Activated CD8-positive, alpha-beta T cell treated with anti-CD3 and anti-CD28 coated beads, Interleukin-2, amount 10 ng/mL, durations not matched to agents 7 days and 5 days (primary cell): Measurements from ENCODE around the gene PHTF1. TPM values are rescaled to one million over a fixed set of nuclear protein-coding genes. Genes with fewer than 3 reads are reported as not detected.

Experiments used
- ATAC-seq: fragments of 150-1000 bp; cut with Tn5 transposase; one replicate; pipeline ENCODE4 v1.10.0; 2021; ENCODE audit warnings: moderate library complexity
- CTCF ChIA-PET: fragments of 350-600 bp; sonication (Branson Sonifier 250); formaldehyde crosslinking; loops from one replicate; lab custom pipeline; 2021; ENCODE audit warnings: antibody characterized with exemption; lab: Charles Lee
- POLR2A ChIA-PET: fragments of 350-600 bp; sonication (Branson Sonifier 250); formaldehyde crosslinking; loops from one replicate; lab custom pipeline; 2021; ENCODE audit warnings: antibody characterized with exemption; lab: Charles Lee
- DNase-seq: peaks from one replicate; pipeline ENCODE4 v3.0.0-alpha.2; 2020
- H3K27ac Mint-ChIP-seq: one replicate; pipeline ENCODE4 v1.8.0; 2021; ENCODE audit warnings: mild to moderate bottlenecking, mixed read lengths
- H3K27me3 Mint-ChIP-seq: one replicate; pipeline ENCODE4 v1.8.0; 2021; ENCODE audit warnings: low read depth, mixed read lengths
- H3K36me3 Mint-ChIP-seq: one replicate; pipeline ENCODE4 v1.8.0; 2021; ENCODE audit warnings: low read depth, mixed read lengths
- H3K4me1 Mint-ChIP-seq: one replicate; pipeline ENCODE4 v1.8.0; 2021; ENCODE audit warnings: low read depth, mixed read lengths
- H3K4me3 Mint-ChIP-seq: one replicate; pipeline ENCODE4 v1.8.0; 2021; ENCODE audit warnings: mild to moderate bottlenecking, mixed read lengths
- H3K9me3 Mint-ChIP-seq: one replicate; pipeline ENCODE4 v1.8.0; 2022; ENCODE audit warnings: mixed read lengths; ENCODE audit not compliant: insufficient read depth
- total RNA-seq, 2 experiments: library from RNA; stranded (reverse); gene quantifications; one replicate each; pipeline ENCODE4 v1.2.3, GENCODE V29; 2021

Gene PHTF1
- total RNA-seq, 2 experiments from 2014 or later = 24.8 to 25.2 TPM

DNA sequence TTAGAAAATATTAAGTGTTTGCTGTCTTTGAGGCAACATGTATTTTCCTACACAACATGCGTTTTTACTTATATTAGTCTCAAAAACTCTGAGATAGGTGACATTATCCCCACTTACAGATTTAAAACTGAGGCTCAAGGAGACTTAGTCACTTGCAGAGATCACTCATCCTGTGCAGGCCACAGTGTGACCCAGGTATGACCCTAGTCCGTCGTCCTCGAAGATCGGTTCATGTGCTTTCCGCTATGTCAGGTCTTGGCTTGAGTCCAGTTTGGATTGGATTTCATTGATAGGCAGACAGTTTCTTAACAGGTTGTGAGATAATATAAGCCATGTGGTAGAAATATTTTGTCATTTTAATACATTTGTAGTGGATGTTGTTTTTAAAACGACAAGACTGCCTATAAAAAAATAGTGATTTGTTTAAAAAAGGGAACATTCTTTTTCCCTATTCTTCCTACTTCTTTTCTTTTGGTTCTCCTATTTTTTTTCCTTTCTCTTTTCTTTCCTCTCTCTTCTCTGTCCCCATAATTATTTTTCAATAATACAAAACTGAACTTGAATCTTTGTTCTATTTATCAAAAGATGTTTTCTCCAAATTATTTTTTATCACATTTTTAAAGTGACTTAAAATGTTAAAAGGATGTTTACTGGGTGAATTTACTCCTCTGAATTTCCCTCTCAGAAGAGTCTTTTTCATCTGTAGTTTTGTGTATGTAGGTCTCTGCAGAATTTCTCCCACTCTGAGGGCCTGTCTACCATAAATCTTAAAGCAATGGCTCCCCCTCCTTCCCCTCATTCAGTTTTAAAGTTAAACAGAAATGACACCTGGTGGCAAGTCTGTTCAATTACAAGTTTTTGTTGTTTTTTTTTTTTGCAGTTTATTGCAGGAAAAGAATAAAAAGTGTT, 81.8 kb downstream of the PHTF1 start:
- DNase-seq = no peak
- no peaks in the 10 kb centered on the region for H3K4me1 Mint-ChIP-seq
- H3K27ac Mint-ChIP-seq = no peak overlapping the region
- H3K27me3 Mint-ChIP-seq = peaks cover 2% of the 10 kb centered on the region
- CTCF ChIA-PET = interaction anchor here (1.1 to 4.3 kb wide), 2 partner anchors 536 to 540 kb away, joined by 3 to 36 read pairs; no protein-coding TSS in a partner anchor
- POLR2A ChIA-PET = no interaction called here
- no peaks in the 10 kb centered on the region for H3K36me3 Mint-ChIP-seq
- H3K9me3 Mint-ChIP-seq = no peaks in the 10 kb centered on the region
- no peak for ATAC-seq
- H3K4me3 Mint-ChIP-seq = no peak overlapping the region

GRCh38 chr1:113676524-113676923, 82.8 kb downstream of the PHTF1 start:
- no peak overlapping the region for H3K4me3 Mint-ChIP-seq
- no peak overlapping the region for H3K27ac Mint-ChIP-seq
- H3K9me3 Mint-ChIP-seq = no peaks in the 10 kb centered on the region
- peaks cover 2% of the 10 kb centered on the region for H3K27me3 Mint-ChIP-seq
- POLR2A ChIA-PET = no interaction called here
- CTCF ChIA-PET = interaction anchor here (0.6 to 4.3 kb wide), 5 partner anchors 12 to 961 kb away, joined by 3 to 36 read pairs (median 3); partner anchors contain the start of genes LRIG2 and PPM1J
- ATAC-seq (no peak), DNase-seq (no peak)
- H3K36me3 Mint-ChIP-seq = no peaks in the 10 kb centered on the region
- no peaks in the 10 kb centered on the region for H3K4me1 Mint-ChIP-seq

DNA sequence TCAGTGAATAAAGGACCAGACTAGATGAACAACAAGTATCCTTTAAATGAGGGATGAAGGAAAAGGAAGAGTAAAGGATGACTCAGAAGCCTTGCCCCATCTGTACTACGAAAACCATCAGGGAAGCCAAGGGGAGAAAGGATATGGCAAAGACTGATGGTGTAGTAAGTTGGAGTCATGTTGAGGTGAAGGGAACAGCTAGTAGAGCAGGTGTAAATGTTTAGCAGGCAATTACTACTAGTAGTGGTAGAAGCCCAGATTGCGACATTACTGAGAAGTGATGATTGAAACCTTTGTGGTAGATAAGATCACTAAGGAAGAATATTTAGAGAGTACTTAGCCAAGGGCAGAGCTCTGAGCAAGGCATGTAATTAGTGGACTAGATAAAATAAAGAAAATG, 84.0 kb downstream of the PHTF1 start:
- Mint-ChIP-seq H3K4me1 (no peaks in the 10 kb centered on the region), H3K36me3 (no peaks in the 10 kb centered on the region), H3K9me3 (no peaks in the 10 kb centered on the region), H3K4me3 (no peak overlapping the region), H3K27me3 (peaks cover 2% of the 10 kb centered on the region), H3K27ac (no peak overlapping the region)
- ATAC-seq = no peak
- DNase-seq = no peak
- ChIA-PET CTCF (interaction anchor here (1.5 to 4.3 kb wide), 2 partner anchors 534 to 867 kb away, joined by 3 to 36 read pairs; no protein-coding TSS in a partner anchor), POLR2A (no interaction called here)

DNA sequence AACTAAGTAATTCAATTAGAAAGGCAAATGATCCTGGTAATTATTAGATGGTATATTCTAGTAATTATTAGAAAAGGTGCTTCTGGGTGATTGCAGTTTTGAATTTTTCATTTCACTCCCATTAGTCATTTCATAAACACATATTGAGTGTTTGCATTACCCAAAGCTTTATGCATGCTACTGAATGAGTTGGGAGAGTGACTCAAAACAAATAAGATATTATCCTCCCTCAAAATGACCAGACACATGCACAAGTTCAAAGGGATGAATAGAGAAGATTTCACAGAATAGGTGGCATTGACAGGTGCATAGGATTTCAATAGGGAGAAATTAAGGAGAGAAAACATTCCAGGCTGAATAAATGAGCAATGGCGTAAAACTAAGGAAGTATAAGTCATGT, 84.7 kb downstream of the PHTF1 start:
- ATAC-seq (no peak), DNase-seq (no peak)
- POLR2A ChIA-PET = no interaction called here
- CTCF ChIA-PET = interaction anchor here (1.5 kb wide), 1 partner anchor 866 kb away, joined by 3 read pairs; no protein-coding TSS in a partner anchor
- no peak overlapping the region for H3K27ac Mint-ChIP-seq
- no peaks in the 10 kb centered on the region for H3K9me3 Mint-ChIP-seq
- H3K36me3 Mint-ChIP-seq = no peaks in the 10 kb centered on the region
- H3K4me3 Mint-ChIP-seq = no peak overlapping the region
- no peaks in the 10 kb centered on the region for H3K4me1 Mint-ChIP-seq
- peaks cover 2% of the 10 kb centered on the region for H3K27me3 Mint-ChIP-seq

GRCh38 chr1:113672491-113672890, 86.8 kb downstream of the PHTF1 start:
- Mint-ChIP-seq H3K4me1 (no peaks in the 10 kb centered on the region), H3K27ac (no peak overlapping the region), H3K36me3 (no peaks in the 10 kb centered on the region), H3K9me3 (no peaks in the 10 kb centered on the region), H3K4me3 (no peak overlapping the region), H3K27me3 (no peaks in the 10 kb centered on the region)
- CTCF ChIA-PET = no interaction called here
- no peak for ATAC-seq
- no peak for DNase-seq
- POLR2A ChIA-PET = no interaction called here

DNA sequence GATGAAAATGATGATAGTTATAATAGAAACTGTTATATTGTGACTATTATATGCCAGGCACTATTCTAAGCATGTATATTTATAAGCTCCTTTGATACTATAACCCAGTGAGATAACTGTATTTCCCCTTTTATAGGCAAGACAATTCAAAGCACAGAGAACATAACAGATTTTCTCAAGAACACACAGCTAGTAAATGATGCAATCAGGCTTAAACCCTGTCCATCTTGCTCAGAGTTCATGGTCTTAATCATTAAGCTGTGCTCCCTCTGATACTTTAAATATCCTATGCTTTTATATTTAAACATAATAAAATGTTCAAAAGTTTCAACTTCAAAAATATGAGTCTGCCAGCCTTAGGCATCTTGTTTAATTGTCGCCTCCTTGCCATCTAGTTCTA, 88.6 kb downstream of the PHTF1 start:
- CTCF ChIA-PET = interaction anchor here (1.4 kb wide), 3 partner anchors 530 to 954 kb away, joined by 3 to 6 read pairs (median 4); no protein-coding TSS in a partner anchor
- no peaks in the 10 kb centered on the region for H3K4me1 Mint-ChIP-seq
- no peaks in the 10 kb centered on the region for H3K27me3 Mint-ChIP-seq
- no peak for ATAC-seq
- no peak for DNase-seq
- no peaks in the 10 kb centered on the region for H3K36me3 Mint-ChIP-seq
- H3K4me3 Mint-ChIP-seq = no peak overlapping the region
- POLR2A ChIA-PET = no interaction called here
- H3K27ac Mint-ChIP-seq = no peak overlapping the region
- no peaks in the 10 kb centered on the region for H3K9me3 Mint-ChIP-seq

DNA sequence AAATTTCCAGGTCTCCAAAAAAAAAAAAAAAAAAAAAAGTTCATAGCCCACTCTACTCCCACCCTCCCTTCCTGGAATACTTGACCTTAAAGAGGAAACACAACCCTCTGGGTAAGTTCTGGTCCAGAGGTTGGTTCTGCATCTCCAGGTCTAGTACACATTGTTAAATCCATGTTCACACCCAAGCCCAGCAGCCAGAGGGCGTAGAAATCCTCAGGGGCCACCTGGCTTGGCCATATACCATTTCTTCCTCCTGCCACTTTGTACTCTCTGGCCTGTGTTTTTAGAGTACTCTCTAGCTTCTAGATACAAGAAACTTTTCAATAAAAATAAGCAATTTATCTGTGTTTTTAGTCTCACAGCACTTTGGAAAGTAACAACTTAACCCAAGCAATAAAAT, 89.3 kb downstream of the PHTF1 start:
- CTCF ChIA-PET = interaction anchor here (1.4 kb wide), 3 partner anchors 530 to 954 kb away, joined by 3 to 6 read pairs (median 4); no protein-coding TSS in a partner anchor
- POLR2A ChIA-PET = no interaction called here
- H3K9me3 Mint-ChIP-seq = no peaks in the 10 kb centered on the region
- no peaks in the 10 kb centered on the region for H3K4me1 Mint-ChIP-seq
- H3K27ac Mint-ChIP-seq = no peak overlapping the region
- H3K27me3 Mint-ChIP-seq = no peaks in the 10 kb centered on the region
- H3K36me3 Mint-ChIP-seq = no peaks in the 10 kb centered on the region
- DNase-seq (no peak), ATAC-seq (no peak)
- no peak overlapping the region for H3K4me3 Mint-ChIP-seq

GRCh38 chr1:113666126-113666525, 93.2 kb downstream of the PHTF1 start:
- ChIA-PET CTCF (no interaction called here), POLR2A (no interaction called here)
- no peak for DNase-seq
- no peak for ATAC-seq
- no peaks in the 10 kb centered on the region for H3K9me3 Mint-ChIP-seq
- H3K4me1 Mint-ChIP-seq = no peaks in the 10 kb centered on the region
- no peaks in the 10 kb centered on the region for H3K27me3 Mint-ChIP-seq
- H3K27ac Mint-ChIP-seq = no peak overlapping the region
- H3K4me3 Mint-ChIP-seq = no peak overlapping the region
- no peaks in the 10 kb centered on the region for H3K36me3 Mint-ChIP-seq

DNA sequence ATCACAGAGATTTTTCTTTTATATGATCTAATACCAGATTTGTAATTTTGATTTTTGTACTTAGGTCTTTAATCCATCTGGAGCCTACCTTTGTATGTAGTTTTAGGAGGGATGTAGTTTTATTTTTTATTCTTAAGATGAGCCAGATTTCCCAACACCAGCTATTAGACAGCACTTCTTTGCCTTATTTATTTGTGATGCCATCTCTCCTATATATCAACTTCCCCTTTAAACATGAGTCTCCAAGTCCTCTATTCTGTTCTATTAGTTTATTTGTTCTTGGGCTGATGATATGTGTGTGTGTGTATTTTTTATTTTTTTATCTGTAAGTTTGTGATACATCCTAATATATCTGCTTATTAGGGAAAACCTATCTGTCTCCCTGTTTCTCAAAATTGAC, 94.2 kb downstream of the PHTF1 start:
- Mint-ChIP-seq H3K4me3 (no peak overlapping the region), H3K36me3 (no peaks in the 10 kb centered on the region), H3K4me1 (no peaks in the 10 kb centered on the region), H3K27me3 (no peaks in the 10 kb centered on the region), H3K9me3 (no peaks in the 10 kb centered on the region), H3K27ac (no peak overlapping the region)
- ATAC-seq = no peak
- ChIA-PET POLR2A (no interaction called here), CTCF (interaction anchor here (1.3 kb wide), 1 partner anchor 11 kb away, joined by 3 read pairs; no protein-coding TSS in a partner anchor)
- no peak for DNase-seq

GRCh38 chr1:113663165-113663951, 95.9 kb downstream of the PHTF1 start:
- DNase-seq = no peak
- Mint-ChIP-seq H3K27me3 (no peaks in the 10 kb centered on the region), H3K9me3 (no peaks in the 10 kb centered on the region), H3K4me3 (no peak overlapping the region), H3K4me1 (no peaks in the 10 kb centered on the region), H3K27ac (no peak overlapping the region), H3K36me3 (no peaks in the 10 kb centered on the region)
- ChIA-PET POLR2A (no interaction called here), CTCF (no interaction called here)
- ATAC-seq = no peak

DNA sequence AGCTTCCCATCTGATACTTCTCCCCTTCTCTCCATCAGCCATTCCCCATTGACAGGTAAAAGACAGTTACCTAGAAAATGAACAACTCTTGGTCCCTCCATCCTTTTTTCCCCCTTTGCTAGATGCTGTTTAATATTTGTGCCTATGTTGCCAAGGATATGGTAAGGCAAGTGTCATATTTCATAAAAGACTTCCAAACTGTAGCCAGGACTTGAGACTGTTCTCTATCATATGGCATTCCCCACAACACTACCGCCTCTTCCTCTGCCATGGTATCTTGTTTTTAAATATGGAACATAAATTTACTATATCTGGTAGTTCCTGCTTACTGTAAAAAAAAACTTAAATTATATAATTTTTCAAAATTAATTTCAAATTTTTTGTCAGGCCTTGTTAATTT, 97.2 kb downstream of the PHTF1 start:
- Mint-ChIP-seq H3K36me3 (no peaks in the 10 kb centered on the region), H3K9me3 (no peaks in the 10 kb centered on the region), H3K4me1 (no peaks in the 10 kb centered on the region), H3K27ac (no peak overlapping the region), H3K27me3 (no peaks in the 10 kb centered on the region), H3K4me3 (no peak overlapping the region)
- DNase-seq = no peak
- ChIA-PET CTCF (no interaction called here), POLR2A (no interaction called here)
- ATAC-seq = no peak

GRCh38 chr1:113660088-113660487, 99.2 kb downstream of the PHTF1 start:
- H3K27ac Mint-ChIP-seq = no peak overlapping the region
- DNase-seq (no peak), ATAC-seq (no peak)
- POLR2A ChIA-PET = no interaction called here
- H3K9me3 Mint-ChIP-seq = no peaks in the 10 kb centered on the region
- CTCF ChIA-PET = no interaction called here
- H3K4me1 Mint-ChIP-seq = no peaks in the 10 kb centered on the region
- no peaks in the 10 kb centered on the region for H3K27me3 Mint-ChIP-seq
- H3K36me3 Mint-ChIP-seq = no peaks in the 10 kb centered on the region
- no peak overlapping the region for H3K4me3 Mint-ChIP-seq
